MM.1S (cell line): Measurements from ENCODE around the gene MAGEA9.
"Not testable (repeated sequence)": the region's sequence is repeated elsewhere in the genome, so short reads cannot be mapped to it uniquely, and the experiment has no call there.

Experiments used
- DNase-seq: peaks from one replicate; pipeline ENCODE4 v3.0.0-alpha.2; 2015
- H2AFZ ChIP-seq: fragments of 300-600 bp; sonication (generic); 2 replicates; pipeline ENCODE4 v1.6.0; 2016; ENCODE audit warnings: antibody characterized with exemption, low read length
- H3F3A ChIP-seq: fragments of 300-600 bp; sonication (generic); 2 replicates; pipeline ENCODE4 v1.6.1; 2016; ENCODE audit warnings: mild to moderate bottlenecking, antibody characterized with exemption, low read length, moderate library complexity, mixed read lengths; ENCODE audit not compliant: insufficient read depth
- H3K27ac ChIP-seq: fragments of 300-600 bp; sonication (generic); 2 replicates; pipeline ENCODE4 v1.5.1; 2016; ENCODE audit warnings: mild to moderate bottlenecking, low read length
- H3K27me3 ChIP-seq: fragments of 300-600 bp; sonication (generic); replicated peaks from 2 replicates; pipeline ENCODE4 v1.6.0; 2016; ENCODE audit warnings: low read length; ENCODE audit not compliant: insufficient read depth
- H3K36me3 ChIP-seq: fragments of 300-600 bp; sonication (generic); replicated peaks from 2 replicates; pipeline ENCODE4 v1.6.1; 2016; ENCODE audit warnings: mild to moderate bottlenecking, low read length, mixed read lengths; ENCODE audit not compliant: insufficient read depth
- H3K4me1 ChIP-seq: fragments of 300-600 bp; sonication (generic); 2 replicates; pipeline ENCODE4 v1.6.1; 2016; ENCODE audit warnings: low read length, mixed read lengths
- H3K4me2 ChIP-seq: fragments of 300-600 bp; sonication (generic); 2 replicates; pipeline ENCODE4 v1.6.0; 2016; ENCODE audit warnings: low read depth, low read length
- H3K4me3 ChIP-seq: fragments of 300-600 bp; sonication (generic); 2 replicates; pipeline ENCODE4 v1.5.1; 2016; ENCODE audit warnings: low read length, mixed read lengths
- H3K79me2 ChIP-seq: fragments of 300-600 bp; sonication (generic); 2 replicates; pipeline ENCODE4 v1.6.1; 2016; ENCODE audit warnings: mixed run types, low read length, mixed read lengths
- H3K9ac ChIP-seq: fragments of 300-600 bp; sonication (generic); 2 replicates; pipeline ENCODE4 v1.6.1; 2016; ENCODE audit warnings: low read length, mixed read lengths
- H3K9me2 ChIP-seq: fragments of 300-600 bp; sonication (generic); replicated peaks from 2 replicates; pipeline ENCODE4 v1.6.1; 2016; ENCODE audit warnings: mild to moderate bottlenecking, low read length, mixed read lengths; ENCODE audit not compliant: insufficient read depth
- H3K9me3 ChIP-seq: fragments of 300-600 bp; sonication (generic); replicated peaks from 2 replicates; pipeline ENCODE4 v1.6.1; 2016; ENCODE audit warnings: mild to moderate bottlenecking, low read length, mixed read lengths; ENCODE audit not compliant: insufficient read depth
- H4K20me1 ChIP-seq: fragments of 300-600 bp; sonication (generic); 2 replicates; pipeline ENCODE4 v1.6.1; 2016; ENCODE audit warnings: mild to moderate bottlenecking, low read length, moderate library complexity, mixed read lengths; ENCODE audit not compliant: insufficient read depth
- EZH2 ChIP-seq: fragments of 300-600 bp; sonication (generic); optimal IDR thresholded peaks from 2 replicates; pipeline ENCODE3; 2017; ENCODE audit warnings: low read depth, mild to moderate bottlenecking, antibody characterized with exemption, low read length, mixed read lengths
- EZH2phosphoT487 ChIP-seq: fragments of 300-600 bp; sonication (generic); IDR thresholded peaks from 2 replicates; pipeline ENCODE4 v1.6.1; 2018; ENCODE audit warnings: antibody characterized with exemption, low read length
- TF ChIP-seq, protein P1 (sequence below): fragments of 300-600 bp; sonication (generic); IDR thresholded peaks from 2 replicates; pipeline ENCODE4 v1.5.1; 2016; ENCODE audit warnings: antibody characterized with exemption, low read length, mixed read lengths

The MAGEA9 gene

DNA sequence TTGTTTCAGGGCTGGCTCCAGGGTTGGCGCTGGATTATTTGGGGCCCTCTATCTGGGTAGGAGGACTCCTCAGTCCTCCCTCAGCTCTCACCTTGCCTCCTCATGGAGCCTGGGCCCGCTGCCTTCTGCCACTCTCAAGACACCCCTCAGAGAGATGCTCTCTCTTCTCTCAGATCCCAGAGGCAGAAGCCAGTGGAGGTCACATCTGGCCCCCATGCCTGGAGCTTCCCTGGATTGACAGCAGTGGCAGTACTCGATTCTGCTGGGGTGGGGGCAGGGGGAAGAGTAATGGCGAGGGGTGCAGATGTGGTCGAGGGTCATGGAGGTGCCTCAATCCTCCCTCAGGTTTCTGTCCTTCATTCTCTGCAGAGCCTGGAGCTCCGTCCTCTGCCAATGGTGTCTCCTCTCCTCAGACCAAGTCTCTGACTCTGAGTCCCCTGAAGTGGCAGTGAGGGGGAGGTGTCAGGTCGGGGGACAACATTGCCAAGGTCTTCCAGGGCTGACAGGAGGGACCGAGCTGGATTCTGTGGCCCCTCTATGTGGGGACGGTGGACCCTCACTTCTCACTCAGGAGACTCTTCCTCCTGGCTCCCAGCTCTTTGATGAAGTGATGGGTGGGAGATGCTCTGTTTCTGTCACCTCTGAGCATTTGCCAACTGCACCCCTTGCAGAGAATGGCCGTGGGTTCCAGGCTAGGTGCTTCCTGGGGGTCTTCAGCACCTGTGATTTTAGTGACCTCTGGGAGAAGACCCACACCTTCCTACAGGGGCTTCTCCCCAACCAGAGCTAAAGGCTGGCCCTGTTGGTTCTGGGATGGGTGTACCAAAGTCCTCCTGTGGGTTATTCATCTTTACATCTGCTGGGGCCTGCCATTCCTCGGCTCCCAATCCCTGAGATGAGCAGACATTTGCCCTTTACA is 18.8 kb upstream of the MAGEA9 start:
- H2AFZ ChIP-seq = no peak overlapping the region
- TF ChIP-seq, protein P1, sequence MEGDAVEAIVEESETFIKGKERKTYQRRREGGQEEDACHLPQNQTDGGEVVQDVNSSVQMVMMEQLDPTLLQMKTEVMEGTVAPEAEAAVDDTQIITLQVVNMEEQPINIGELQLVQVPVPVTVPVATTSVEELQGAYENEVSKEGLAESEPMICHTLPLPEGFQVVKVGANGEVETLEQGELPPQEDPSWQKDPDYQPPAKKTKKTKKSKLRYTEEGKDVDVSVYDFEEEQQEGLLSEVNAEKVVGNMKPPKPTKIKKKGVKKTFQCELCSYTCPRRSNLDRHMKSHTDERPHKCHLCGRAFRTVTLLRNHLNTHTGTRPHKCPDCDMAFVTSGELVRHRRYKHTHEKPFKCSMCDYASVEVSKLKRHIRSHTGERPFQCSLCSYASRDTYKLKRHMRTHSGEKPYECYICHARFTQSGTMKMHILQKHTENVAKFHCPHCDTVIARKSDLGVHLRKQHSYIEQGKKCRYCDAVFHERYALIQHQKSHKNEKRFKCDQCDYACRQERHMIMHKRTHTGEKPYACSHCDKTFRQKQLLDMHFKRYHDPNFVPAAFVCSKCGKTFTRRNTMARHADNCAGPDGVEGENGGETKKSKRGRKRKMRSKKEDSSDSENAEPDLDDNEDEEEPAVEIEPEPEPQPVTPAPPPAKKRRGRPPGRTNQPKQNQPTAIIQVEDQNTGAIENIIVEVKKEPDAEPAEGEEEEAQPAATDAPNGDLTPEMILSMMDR = no peak
- no peak for TF ChIP-seq EZH2
- TF ChIP-seq EZH2phosphoT487 = no peak
- no peak overlapping the region for H3K4me2 ChIP-seq
- H3K9me2 ChIP-seq = no peaks in the 10 kb centered on the region
- H3K36me3 ChIP-seq = no peaks in the 10 kb centered on the region
- H3K79me2 ChIP-seq = no peaks in the 10 kb centered on the region
- no peak overlapping the region for H3K4me3 ChIP-seq
- H3K27me3 ChIP-seq = no peaks in the 10 kb centered on the region
- H3K27ac ChIP-seq = no peak overlapping the region
- H3F3A ChIP-seq = no peaks in the 10 kb centered on the region
- no peaks in the 10 kb centered on the region for H3K4me1 ChIP-seq
- H4K20me1 ChIP-seq = no peaks in the 10 kb centered on the region
- DNase-seq = no peak
- H3K9ac ChIP-seq = no peak overlapping the region
- H3K9me3 ChIP-seq = no peaks in the 10 kb centered on the region

DNA sequence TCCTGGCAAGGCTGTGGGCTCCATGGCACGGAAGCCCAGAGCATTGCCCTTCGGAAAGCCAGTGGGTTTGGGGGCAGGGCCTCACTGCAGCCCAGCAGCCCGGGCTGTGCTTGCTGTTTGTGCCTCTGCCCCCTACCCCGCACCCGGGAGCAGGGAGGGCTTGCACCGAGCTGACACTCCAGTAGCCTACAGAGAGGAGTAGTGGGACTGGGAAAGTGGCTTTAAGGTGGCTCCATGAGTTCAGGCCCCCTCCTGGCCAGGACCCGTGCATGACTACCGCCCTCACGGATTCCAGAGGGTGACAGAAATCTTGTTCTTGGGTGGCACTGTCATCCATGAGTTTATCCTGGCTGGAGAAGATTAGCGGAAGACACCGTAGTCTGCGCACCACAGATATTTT is 11.4 kb upstream of the MAGEA9 start:
- not testable (repeated sequence) for H3K27me3 ChIP-seq

DNA sequence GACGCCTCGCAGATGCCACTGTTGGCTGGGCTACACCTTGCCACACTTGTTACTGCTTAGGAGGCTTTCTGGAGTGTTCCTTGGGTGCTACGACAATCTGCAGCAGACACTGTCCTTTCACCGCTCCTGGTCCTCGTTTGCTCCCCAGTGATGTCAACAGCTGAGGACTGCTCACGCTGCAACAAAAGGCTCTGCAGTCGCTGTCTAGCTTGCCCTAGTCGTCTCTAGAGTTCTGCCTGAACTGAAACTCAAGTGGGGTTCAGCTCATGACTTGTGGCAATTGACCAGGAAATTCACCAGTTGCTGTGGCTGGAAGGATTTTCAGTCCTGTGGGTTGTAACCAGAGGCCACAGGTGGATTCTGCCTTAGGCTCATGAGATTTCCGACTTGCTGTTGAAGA is 8.7 kb upstream of the MAGEA9 start:
- H4K20me1 ChIP-seq, H3K9me3 ChIP-seq, H2AFZ ChIP-seq, H3K4me2 ChIP-seq, H3K27ac ChIP-seq, H3K27me3 ChIP-seq, H3K9me2 ChIP-seq, H3K9ac ChIP-seq, H3K36me3 ChIP-seq, H3K79me2 ChIP-seq, H3F3A ChIP-seq, DNase-seq, H3K4me1 ChIP-seq, H3K4me3 ChIP-seq: not testable (repeated sequence)

More for the DNA sequence above, 11.4 kb upstream of the MAGEA9 start:
- H3K9me2 ChIP-seq, H3K4me1 ChIP-seq, H3K9ac ChIP-seq, H2AFZ ChIP-seq, H3K27ac ChIP-seq, H3K4me3 ChIP-seq, H3K79me2 ChIP-seq, H3K9me3 ChIP-seq, H4K20me1 ChIP-seq, DNase-seq, H3K4me2 ChIP-seq, H3F3A ChIP-seq, H3K36me3 ChIP-seq: not testable (repeated sequence)

DNA sequence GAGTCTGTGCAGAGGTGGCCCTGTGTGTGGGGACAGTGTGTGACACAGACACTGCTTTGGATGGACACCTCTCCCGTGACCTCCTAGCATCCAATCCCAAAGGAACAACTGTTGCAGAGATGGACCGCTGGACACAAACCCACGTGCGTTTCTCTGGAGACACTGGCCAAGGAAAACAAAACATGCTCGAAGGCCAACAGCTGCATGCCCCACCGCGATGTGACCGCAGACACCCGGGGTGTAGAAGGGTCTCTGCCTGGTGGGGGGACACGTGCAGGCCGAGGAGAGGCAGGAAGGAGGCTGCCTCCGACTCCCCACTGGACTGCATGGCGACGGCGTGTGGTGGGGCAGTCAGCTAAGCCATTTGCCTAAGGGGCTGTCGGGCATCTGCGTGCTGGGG is 8.0 kb upstream of the MAGEA9 start, which contains the start of gene HSFX1:
TSS of gene HSFX1 (plus strand) at position 301 of the 400 bp plus-strand sequence. CDS start 614 bp downstream, outside the sequence.
- H3K4me2 ChIP-seq, H3K4me1 ChIP-seq, H3K9me3 ChIP-seq, H3K79me2 ChIP-seq, H3K9ac ChIP-seq, H3K9me2 ChIP-seq, H4K20me1 ChIP-seq, H3F3A ChIP-seq, H3K36me3 ChIP-seq, H3K27me3 ChIP-seq, H3K27ac ChIP-seq, H2AFZ ChIP-seq, H3K4me3 ChIP-seq, DNase-seq: not testable (repeated sequence)

DNA sequence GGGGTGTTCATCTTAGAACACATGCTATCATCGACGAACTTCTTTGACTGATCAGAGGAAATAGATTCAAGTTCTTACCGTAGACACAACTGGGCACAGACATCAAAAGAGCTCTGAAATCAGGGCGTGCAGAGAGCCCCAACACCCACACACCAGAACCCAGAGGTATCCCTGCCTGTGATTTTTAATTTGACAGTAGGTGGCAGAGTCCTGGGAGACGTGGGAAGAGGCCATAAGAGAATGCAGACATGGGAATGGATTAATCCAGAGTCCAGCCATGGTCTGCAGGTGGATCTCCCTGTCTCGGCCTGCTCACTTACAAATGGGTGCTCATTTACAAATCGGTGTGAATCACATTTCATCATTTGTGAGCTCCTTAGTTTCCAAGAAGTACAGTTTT is 3.7 kb upstream of the MAGEA9 start:
- H3K9me2 ChIP-seq, H3K27ac ChIP-seq, H2AFZ ChIP-seq, H3K9me3 ChIP-seq, H3K79me2 ChIP-seq, H3K4me1 ChIP-seq, H3K4me2 ChIP-seq, H3K36me3 ChIP-seq, H3K4me3 ChIP-seq, H3K9ac ChIP-seq, H4K20me1 ChIP-seq, H3K27me3 ChIP-seq, DNase-seq, H3F3A ChIP-seq: not testable (repeated sequence)

DNA sequence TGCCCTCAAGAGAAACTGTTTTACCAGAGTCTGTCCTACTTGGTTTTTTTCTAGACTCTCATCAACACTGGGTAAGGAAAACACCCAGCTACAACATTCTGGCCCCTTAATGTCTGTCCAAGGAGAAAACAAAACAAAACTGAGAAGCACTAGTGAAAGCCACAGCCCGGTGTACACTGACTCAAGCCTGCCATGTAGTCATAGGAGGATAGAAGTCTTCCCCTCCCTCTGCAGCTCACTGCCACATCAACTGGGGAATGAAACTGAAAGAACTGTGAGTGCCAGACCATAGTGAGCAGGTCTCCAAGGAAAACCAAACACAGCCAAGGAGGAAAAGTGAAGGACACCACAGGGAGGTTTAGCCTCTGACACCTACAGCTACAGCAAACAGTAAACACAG is 13.8 kb downstream of the MAGEA9 start:
- not testable (repeated sequence) for H3K27ac ChIP-seq, H3K4me2 ChIP-seq, DNase-seq, H3K9me2 ChIP-seq, H4K20me1 ChIP-seq, H3K4me3 ChIP-seq, H3K79me2 ChIP-seq, H3K9me3 ChIP-seq, H3K4me1 ChIP-seq, H3K27me3 ChIP-seq, H3K36me3 ChIP-seq, H3F3A ChIP-seq, H3K9ac ChIP-seq, H2AFZ ChIP-seq
